GM21526 (cell line): Measurements from ENCODE around the gene DNAAF8.

ENCODE experiments used
- ATAC-seq: cut with Tn5 transposase; IDR thresholded peaks from one replicate; pipeline ENCODE4 v1.9.1; 2021; ENCODE audit warnings: moderate library complexity; ENCODE audit not compliant: unreplicated experiment, low FRiP score

Gene DNAAF8

GRCh38 chr16:4748682-4749411 is 14.5 kb downstream of the DNAAF8 start:
- no peak for ATAC-seq

- ATAC-seq = no peak
Observed at GRCh38 chr16:4749700-4750257, 15.4 kb downstream of the DNAAF8 start.

- no peak for ATAC-seq
Observed at GRCh38 chr16:4750896-4751295, 16.6 kb downstream of the DNAAF8 start.

GRCh38 chr16:4752351-4753100 is 18.2 kb downstream of the DNAAF8 start:
- ATAC-seq = no peak

GRCh38 chr16:4753227-4753626 is 18.9 kb downstream of the DNAAF8 start:
- no peak for ATAC-seq

- ATAC-seq = no peak
Observed at GRCh38 chr16:4754865-4755264, 20.5 kb downstream of the DNAAF8 start.

GRCh38 chr16:4755687-4756086 is 21.4 kb downstream of the DNAAF8 start:
- no peak for ATAC-seq

- no peak for ATAC-seq
Observed at GRCh38 chr16:4760221-4760910, 26.0 kb downstream of the DNAAF8 start.

GRCh38 chr16:4762205-4762604 is 27.9 kb downstream of the DNAAF8 start:
- no peak for ATAC-seq

- ATAC-seq = no peak
Observed at GRCh38 chr16:4763791-4764190, 29.5 kb downstream of the DNAAF8 start.

- ATAC-seq = no peak
Observed at GRCh38 chr16:4765511-4766474, 31.5 kb downstream of the DNAAF8 start.

GRCh38 chr16:4766875-4767628 is 32.7 kb downstream of the DNAAF8 start, which contains the start of gene ZNF500:
Gene ZNF500 (minus strand): TSS chr16:4767162. CDS start chr16:4765978, 1,184 bp downstream.
- ATAC-seq = peak; percentile 83

- ATAC-seq = peak; percentile 4
Observed at GRCh38 chr16:4767872-4768548, 33.7 kb downstream of the DNAAF8 start.

GRCh38 chr16:4768549-4769305 is 34.4 kb downstream of the DNAAF8 start:
- ATAC-seq = peak; percentile 58

GRCh38 chr16:4769306-4769638 is 34.9 kb downstream of the DNAAF8 start:
- no peak for ATAC-seq

GRCh38 chr16:4771646-4772045 is 37.3 kb downstream of the DNAAF8 start:
- no peak for ATAC-seq

GRCh38 chr16:4772351-4772750 is 38.0 kb downstream of the DNAAF8 start:
- no peak for ATAC-seq

GRCh38 chr16:4775005-4775404 is 40.7 kb downstream of the DNAAF8 start:
- no peak for ATAC-seq
